ENCODE measurements around the gene CSNK1A1L. TPM values are rescaled to one million over a fixed set of nuclear protein-coding genes. Genes with fewer than 3 reads are reported as not detected.

Gene CSNK1A1L
- not detected for total RNA-seq

DNA sequence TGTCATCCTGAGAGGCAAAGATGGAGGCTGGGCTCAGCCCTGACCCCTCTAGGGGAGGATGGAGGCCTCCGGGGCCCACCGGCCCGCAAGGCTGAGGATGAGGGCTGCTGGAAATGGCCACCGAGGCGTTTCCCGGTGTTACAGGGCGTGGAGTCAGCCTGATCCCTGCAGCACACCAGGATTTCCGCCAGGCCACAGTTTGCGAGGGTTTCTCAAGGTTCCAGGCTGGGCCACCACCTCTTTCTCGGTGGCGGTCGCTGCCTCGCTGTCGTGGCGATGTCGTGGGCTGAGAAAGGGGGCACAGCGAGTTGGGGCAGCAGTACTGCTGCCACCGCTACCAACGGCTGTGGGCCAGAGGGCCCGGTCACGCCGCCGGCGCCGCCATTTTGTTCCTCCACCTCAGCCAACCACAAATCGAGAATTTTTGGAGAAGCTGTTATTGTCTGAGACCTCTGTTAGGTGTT is at the start of gene CSNK1A1L:
CSNK1A1L (minus strand) TSS at position 414 of the 464 bp plus-strand sequence; CDS start at position 6, 408 bp downstream.
- POLR2A ChIA-PET, result no interaction called here
- CTCF ChIA-PET, result no interaction called here

DNA sequence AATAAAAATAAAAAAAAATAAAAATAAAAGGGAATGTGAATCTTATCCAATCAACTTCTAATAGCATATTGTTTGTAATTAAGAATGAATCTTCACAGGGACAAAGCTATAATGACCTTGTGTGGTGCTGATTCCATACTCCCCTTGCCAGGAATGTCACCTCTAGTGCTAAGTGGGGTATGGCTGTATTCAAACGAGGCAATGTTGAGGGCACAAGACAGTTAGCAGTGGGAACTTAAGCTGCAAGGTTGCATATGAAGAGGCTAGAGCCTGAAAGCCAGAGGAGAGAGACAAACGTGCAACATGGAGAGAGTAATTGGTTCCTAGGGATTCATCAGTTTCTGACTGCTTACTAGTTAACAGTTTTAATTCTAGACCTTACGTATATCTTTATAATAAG is 43.9 kb upstream of the CSNK1A1L start:
- CTCF ChIA-PET, result no interaction called here
- POLR2A ChIA-PET, result no interaction called here

DNA sequence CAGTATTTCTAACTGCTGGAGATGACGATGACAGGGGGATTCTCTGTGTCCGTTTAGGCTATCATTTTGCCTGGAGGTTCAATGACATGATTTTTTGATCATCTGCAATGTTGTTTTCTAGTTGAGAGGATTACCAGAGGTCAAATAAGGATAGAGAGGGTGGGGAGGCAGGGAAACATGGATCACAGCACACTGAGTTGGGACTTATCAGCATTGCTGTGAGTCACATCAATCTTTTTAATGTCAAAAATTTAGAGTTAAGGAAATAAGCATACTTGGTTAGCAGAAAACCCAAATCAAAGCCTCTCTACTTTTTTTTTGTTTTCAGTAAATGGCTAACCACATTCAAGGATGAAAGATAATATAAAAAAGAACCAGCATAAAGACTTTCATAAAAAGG is 43.0 kb upstream of the CSNK1A1L start:
- CTCF ChIA-PET, result no interaction called here

DNA sequence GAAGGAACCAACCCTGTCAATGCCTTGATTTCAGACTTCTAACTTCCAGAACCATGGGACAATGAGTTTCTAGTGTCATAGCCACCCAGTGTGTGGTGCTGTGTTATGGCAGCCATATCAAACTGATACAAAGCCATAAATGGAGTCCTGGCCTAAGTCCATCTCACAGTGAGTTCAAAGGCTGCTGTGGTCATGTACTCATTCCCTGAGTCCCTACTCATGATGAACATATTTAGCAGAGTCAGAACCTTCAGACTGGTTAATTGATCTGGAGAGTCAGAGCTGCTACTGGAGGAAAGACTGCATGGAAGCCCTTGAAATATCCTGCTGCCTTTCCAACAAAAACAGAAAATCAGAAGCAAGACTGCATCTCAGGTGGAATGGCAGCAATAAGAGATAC is 39.2 kb upstream of the CSNK1A1L start:
- ChIA-PET CTCF (no interaction called here), POLR2A (no interaction called here)

More for the DNA sequence above, 43.0 kb upstream of the CSNK1A1L start:
- POLR2A ChIA-PET, result no interaction called here

DNA sequence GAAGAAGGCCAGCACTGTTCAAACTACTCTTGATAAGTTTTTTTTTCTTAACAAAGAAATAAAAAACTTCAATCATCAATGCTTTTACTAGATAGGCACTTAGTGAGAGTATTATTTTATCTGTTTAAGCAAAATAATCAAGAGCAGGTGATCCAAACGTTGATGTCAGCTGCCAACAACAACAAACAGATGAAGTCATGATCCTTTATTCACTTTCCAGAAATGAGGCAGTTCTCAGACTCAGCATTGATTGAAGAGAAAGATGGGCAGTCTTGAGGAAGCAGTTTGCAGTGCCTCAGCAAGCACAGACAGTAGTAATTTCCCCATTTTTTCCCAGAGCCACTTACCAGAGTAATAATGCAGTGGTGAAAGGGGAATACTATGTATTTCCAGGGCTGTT is 38.4 kb upstream of the CSNK1A1L start:
- CTCF ChIA-PET, result no interaction called here
- POLR2A ChIA-PET, result no interaction called here

DNA sequence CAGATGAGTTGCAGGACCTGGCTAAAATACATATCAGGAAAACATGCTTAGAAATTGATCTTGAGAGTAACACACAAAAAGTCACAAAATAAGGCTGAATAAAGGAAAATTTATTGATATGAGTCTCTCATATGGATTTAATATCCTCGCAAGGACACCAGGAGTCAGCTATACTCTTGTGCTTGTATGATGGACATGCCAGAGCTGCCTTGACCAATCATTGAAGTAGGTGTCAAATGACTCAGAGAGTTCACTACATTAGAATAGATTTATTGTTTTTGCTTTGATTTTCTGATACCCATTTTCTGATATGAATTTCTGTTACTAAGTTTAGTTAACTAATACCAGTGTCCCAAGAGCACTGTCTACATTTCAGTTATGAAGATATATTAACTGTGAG is 37.4 kb upstream of the CSNK1A1L start:
- ChIA-PET POLR2A (no interaction called here), CTCF (no interaction called here)

DNA sequence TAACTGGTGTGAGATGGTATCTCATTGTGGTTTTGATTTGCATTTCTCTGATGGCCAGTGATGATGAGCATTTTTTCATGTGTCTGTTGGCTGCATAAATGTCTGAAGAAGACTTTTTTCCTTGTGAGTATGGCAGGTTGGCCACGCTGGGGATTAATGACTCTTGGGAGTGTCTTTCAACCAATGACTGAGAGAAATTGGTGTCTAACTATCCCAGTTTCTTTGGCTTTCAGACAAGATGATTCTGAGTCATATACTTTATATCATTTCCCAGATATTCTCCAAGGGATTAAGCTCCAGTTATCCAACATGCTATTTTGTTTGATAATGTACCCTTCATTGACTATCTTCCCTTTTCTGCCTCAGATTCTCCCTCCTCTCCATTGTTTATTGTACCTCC is 35.5 kb upstream of the CSNK1A1L start:
- POLR2A ChIA-PET, result no interaction called here
- CTCF ChIA-PET, result no interaction called here

DNA sequence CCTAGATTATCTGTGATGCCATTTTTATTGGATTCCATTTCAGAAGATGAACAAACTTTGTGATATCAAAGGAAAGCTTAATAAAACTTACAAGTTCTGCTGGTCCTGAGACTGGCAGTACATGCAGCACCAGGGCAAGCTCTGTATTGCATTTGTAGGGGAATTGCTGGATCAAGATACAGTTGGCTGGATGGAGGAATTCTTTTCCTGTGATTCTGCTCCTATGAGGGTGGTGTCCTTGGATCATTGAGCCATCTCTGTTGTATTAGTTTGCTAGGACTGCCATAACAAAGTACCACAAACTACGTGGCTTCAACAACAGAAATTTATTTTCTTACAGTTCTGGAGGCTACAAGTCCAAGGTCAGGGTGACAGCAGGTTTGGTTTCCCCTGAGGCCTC is 33.9 kb upstream of the CSNK1A1L start:
- ChIA-PET POLR2A (no interaction called here), CTCF (no interaction called here)

DNA sequence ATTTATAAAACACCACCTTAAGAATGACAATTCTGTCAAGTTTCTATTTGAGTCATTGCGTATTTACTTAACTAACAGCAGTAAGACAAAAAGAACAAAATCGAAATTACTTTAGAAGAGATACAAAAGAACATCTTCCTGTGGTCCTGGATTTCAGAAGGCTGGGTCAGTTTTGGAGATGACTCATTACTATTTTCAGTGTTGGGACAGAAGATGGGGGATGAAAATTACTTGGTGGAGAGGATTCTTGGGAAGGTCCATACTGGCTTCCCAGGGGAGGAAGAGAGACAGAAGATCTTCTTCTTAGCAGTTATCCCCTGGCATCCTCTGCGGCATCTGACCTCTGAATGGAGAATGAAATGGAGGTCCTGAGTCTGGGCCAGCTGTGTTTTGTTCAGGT is 33.5 kb upstream of the CSNK1A1L start:
- POLR2A ChIA-PET, result no interaction called here

DNA sequence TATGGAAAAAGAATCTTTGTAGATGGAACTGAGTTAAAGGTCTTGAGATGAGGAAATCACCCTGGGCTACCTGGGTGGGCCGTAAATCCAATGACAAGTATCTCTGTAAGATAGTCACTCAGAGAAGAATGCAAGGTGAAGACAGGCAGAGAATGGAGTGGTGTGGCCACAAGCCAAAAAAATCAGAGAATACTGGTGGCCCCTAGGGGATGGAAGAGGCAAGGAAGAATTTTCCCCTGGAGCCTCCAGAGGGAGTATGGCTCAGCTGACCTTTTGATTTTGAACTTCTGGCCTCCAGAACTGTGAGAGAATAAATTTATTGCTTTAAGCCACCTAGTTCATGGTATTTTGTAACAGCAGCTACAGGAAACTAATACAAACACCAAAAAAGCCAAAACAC is 32.7 kb upstream of the CSNK1A1L start:
- POLR2A ChIA-PET, result no interaction called here
- CTCF ChIA-PET, result no interaction called here

More for the DNA sequence above, 33.5 kb upstream of the CSNK1A1L start:
- CTCF ChIA-PET, result no interaction called here

DNA sequence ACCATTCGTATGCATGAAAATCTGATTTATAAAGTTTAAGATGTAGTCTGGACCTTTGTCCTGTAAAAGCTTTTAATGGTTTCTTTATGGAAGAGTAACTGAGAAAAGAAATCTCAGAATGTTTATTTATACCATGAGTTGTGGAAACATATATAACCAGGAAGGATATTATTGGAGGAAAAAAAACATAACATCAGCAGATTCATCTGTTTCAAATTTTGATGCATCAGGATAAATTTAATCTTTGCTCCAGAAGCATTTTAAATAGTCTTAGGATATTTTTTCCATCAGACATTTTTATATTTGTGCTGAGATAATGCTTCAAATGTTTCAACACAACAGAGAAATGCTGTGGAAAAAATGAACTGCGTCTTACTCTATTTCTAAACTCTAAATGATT is 31.2 kb upstream of the CSNK1A1L start:
- CTCF ChIA-PET, result no interaction called here
- POLR2A ChIA-PET, result no interaction called here

DNA sequence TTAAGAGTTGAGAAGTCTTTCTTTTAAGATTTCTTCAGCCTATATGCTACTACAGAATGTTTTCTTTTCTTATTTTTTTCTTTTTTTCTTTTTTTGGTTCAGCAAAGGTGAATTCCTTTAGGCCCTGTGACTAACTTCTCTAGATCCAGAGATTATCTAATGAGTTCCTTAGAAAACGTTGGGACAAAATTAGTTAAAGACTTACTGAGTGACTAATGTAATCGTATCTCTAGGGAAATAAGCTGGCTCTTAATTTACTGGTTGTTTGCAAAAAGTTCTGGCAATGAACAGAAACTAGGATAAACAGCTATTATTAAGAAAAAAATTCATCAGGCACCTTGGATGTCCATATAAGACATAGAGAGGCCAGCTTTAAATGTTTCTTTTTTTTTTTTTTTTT is 30.7 kb upstream of the CSNK1A1L start:
- CTCF ChIA-PET, result no interaction called here

DNA sequence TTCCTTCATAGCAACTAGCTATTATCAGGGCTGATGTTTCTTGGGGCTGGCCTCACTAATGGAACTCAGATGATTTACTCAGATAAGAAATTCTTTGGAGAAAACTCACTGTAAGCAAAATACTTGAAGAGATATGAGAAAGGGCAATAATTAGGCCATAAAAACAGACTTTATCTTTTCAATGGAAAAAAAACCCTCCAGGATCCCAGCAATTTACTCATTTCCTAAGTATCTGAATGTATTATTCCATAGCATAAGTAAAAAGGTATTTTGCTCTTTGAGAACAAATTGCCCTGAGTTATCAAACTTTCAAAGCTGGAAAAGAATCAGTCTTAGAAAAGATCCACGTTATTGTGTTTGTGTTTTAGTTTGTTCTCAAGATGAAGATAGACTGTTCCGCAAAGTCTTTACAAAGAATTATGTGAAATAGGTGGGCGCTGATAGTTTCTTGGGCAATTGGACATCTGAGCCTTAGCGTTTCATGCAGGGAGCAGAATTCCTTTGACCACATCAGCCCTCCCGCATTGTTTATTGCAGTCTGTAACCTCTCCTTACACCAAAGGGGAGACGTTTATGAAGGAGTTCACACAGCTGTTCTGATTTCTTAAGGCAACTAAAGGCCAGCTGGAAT is 29.1 kb upstream of the CSNK1A1L start:
- ChIA-PET CTCF (no interaction called here), POLR2A (no interaction called here)

More for the DNA sequence above, 30.7 kb upstream of the CSNK1A1L start:
- POLR2A ChIA-PET, result no interaction called here

DNA sequence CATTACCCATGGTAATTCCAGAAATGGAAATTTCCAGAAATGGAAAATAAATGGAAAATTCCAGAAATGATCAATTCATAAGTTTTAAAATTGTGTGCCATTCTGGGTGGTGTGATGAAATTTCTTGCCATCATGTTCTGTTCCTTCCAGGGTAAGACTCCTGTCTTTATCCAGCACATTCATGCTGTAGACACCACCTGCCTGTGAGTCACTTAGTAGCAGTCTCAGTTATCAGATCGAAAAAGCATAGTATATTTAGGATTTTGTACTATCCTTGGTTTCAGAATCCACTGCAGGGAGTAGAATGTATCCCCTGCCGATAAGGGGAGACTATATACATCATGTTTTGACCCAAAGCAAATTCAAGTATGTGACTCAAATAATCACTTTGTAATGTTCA is 26.7 kb upstream of the CSNK1A1L start:
- CTCF ChIA-PET, result no interaction called here
- POLR2A ChIA-PET, result no interaction called here

DNA sequence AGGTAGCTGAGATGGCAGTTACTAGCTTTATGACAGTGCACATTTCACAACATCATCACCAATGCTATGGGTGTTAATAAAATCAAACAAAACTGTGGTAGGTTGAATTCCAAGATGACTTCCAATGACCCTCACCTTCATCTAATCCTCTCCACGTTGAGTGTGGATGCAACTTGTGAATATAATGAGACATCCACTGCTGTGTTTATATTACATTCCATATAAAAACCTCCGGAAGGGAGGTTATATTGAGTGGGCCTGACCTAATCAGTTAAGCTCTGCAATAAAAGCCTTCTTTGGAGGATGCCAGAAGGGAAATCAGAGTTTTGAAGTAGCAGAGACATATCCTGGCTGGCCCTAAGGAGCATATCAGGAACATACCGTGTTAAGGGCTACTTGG is 25.6 kb upstream of the CSNK1A1L start:
- CTCF ChIA-PET, result no interaction called here
- POLR2A ChIA-PET, result no interaction called here

DNA sequence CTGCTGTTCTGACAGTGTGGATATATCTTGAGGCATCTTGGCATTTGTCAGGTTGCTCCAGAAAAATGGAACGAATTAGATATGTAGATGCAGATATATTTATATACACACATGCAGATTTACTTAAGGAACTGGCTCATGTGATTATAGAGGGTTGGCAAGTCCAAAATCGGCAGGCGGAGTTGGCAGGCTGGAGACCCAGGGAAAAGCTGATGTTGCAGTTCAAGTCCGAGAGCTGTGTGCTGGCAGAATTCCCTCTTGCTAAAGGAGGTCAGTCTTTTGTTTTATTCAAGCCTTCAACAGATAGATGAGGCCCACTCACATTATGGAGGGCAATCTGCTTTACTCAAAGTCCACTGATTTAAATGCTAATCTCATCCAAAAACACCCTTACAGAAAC is 24.4 kb upstream of the CSNK1A1L start:
- ChIA-PET CTCF (no interaction called here), POLR2A (no interaction called here)

DNA sequence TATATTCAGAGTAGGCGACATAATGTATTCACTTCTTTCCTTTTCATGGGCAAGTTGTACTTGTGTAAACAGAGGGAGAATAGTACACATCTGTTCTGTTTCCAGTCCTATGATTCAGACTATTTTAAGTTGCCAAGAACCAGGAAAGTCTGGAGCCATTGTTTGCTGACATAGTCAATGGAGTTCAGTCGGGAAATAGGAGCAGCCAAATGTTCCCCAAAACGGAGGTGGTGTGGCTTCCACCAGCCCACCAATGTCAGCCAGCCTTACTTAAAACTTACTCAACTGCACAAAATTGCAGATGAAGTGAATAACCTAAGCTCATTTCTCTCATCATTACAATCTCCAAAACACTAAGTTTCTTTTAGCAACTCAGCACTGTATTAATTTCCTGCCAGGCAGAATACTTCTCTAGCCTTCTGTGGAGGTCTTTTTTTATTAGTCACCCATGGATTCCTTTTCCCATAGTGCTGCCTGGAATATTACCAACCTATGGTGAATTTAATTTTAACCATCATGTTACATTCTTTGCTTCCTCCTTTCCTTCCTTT is 22.3 kb upstream of the CSNK1A1L start:
- ChIA-PET POLR2A (no interaction called here), CTCF (no interaction called here)

DNA sequence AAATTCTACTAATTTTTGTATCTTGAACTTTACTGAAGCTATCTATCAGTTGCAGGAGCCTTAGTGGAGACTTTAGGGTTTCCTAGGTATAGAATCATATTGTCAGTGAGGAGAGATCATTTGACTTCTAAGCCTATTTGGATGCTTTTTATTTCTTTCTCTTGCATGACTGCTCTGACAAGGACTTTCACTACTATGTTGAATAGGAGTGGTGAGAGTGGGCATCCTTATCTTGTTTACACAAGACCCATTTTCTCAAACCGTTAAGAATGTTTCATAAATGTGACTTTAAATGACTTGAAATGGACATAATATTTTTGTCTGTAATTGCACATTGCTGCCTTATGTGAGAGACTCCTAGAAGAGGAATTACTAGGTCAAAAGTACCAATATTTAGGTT is 17.9 kb upstream of the CSNK1A1L start:
- CTCF ChIA-PET, result no interaction called here
- POLR2A ChIA-PET, result no interaction called here

DNA sequence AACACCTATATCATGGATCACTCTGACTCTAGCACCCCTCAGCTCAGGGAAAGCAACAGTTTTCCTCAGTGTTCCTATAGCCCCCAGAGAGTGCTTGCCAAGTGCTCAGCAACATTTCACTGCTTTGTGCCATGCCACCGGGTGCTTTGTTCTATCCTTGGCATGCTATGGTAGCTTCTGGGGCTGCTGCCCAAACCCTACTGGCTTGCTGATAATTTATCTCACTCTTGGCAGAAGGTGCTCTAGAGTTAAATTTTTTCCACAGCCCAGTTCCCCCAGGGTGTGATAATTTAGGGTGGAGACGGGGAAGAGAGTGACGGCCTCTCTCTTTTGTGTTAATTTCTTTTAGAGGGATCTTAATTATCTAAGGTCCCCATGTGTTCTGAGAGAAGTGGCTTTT is 12.6 kb upstream of the CSNK1A1L start:
- CTCF ChIA-PET, result no interaction called here
- POLR2A ChIA-PET, result no interaction called here

DNA sequence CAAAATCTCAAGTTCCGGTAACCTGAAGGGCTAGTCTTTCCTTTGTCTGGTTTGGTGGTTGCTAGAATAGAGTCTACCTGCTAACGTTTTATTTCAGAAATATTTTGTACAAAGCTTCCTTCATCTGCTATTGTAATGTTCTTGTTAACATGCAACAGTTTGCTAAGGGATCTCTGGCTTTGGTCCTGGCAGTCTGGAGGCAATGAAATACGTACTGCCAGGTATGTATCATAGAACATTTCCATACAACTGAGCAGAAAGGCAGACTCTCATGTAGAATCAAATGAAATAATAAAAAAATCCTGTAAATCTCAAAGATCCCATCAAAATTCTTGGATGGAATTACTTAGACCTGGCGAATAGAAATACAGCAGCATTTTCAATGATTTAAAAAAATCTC is 8.8 kb upstream of the CSNK1A1L start:
- ChIA-PET POLR2A (no interaction called here), CTCF (no interaction called here)

DNA sequence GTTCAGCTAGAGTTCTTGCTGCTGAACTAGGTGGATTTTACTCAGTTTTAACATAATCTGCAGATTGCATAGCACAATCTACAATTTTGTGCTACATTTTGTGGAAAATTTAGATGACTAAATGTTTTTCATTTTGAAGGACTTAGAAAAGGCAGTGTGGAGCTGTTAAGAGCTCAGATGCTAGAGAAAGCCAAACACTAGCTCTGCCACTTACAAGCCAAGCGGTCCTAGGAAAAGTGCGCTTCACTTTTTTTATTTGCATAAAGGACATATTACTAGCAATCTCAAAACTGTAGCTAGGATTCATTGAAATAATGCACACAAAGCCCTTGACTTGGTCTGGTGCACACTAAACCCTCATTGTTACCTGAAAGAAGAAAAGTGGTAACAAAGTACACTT is 8.1 kb upstream of the CSNK1A1L start:
- CTCF ChIA-PET, result no interaction called here

DNA sequence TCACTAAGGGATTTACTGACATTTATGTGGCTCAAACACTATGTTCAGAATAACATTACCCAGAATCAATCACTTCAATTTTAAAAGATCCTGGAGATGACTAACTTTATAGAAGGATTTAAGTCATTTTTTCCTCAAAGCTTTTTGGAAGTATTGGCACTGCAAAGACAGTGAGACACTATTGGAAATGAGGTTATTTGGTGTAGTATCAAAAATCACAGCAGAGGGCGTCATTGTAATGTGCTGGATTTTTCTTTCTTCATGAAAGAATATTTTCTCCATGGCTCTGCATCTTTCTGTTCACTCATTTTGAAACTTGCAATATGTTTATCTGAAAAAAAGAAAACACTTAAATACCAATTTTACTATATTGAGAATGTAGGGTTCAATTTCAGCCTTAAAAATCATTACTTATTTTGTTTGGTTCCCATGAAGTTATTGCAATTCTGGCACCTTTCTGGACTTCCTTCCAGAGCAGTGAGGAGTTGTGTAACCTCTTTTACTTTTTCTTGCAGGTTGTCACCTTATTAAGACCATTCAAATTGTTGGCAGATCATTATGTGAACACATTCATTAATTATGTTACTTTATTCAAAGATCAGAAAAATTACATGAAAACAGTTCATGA is 3.7 kb upstream of the CSNK1A1L start:
- CTCF ChIA-PET, result no interaction called here

More for the DNA sequence above, 8.1 kb upstream of the CSNK1A1L start:
- POLR2A ChIA-PET, result no interaction called here

More for the DNA sequence above, 3.7 kb upstream of the CSNK1A1L start:
- POLR2A ChIA-PET, result no interaction called here

Measured in activated CD8-positive, alpha-beta memory T cell treated with anti-CD3 and anti-CD28 coated beads for 36 hours (primary cell).